ENCODE measurements around the gene MSX1.

DNA sequence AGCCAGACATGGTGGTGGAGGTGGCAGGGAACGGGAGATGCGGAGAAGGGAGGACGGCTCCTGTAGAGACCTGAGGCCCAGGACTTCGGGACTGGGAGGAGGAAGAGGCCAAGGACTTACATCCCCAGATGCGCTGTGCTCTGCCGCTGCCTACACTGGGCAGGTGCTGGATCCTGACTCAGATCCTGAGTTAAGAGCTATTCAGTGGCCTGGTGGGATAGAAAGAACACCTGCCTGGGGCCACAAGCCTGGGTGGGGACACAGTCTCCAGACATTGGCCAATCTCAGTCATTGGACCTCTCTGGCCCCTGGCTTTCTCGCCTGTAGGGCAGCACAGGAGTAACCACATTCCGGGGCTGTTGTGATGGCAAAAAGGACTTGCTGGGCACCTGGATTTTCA, 10.9 kb upstream of the MSX1 start:
- TF ChIP-seq, protein P1, sequence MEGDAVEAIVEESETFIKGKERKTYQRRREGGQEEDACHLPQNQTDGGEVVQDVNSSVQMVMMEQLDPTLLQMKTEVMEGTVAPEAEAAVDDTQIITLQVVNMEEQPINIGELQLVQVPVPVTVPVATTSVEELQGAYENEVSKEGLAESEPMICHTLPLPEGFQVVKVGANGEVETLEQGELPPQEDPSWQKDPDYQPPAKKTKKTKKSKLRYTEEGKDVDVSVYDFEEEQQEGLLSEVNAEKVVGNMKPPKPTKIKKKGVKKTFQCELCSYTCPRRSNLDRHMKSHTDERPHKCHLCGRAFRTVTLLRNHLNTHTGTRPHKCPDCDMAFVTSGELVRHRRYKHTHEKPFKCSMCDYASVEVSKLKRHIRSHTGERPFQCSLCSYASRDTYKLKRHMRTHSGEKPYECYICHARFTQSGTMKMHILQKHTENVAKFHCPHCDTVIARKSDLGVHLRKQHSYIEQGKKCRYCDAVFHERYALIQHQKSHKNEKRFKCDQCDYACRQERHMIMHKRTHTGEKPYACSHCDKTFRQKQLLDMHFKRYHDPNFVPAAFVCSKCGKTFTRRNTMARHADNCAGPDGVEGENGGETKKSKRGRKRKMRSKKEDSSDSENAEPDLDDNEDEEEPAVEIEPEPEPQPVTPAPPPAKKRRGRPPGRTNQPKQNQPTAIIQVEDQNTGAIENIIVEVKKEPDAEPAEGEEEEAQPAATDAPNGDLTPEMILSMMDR (IDR thresholded peaks at IDR 0.05) = no peak
- no peak for TF ChIP-seq POLR2A (IDR thresholded peaks at IDR 0.05)
